SK-N-SH (cell line): ENCODE results near the gene GGTLC2. TPM values are rescaled to one million over a fixed set of nuclear protein-coding genes. Genes with fewer than 3 reads are reported as not detected.

Experiments used
- CTCF ChIA-PET: fragments of 300-600, 350-600 bp; formaldehyde crosslinking; extraction: SDS; loops from one replicate; lab custom pipeline; 2021; lab: Yijun Ruan, JAX
- POLR2A ChIA-PET: fragments of 350-600 bp; sonication (Branson Sonifier 250); formaldehyde crosslinking; extraction: SDS; loops from one replicate; lab custom pipeline; 2020; ENCODE audit warnings: antibody characterized with exemption, inconsistent platforms; lab: Yijun Ruan, JAX
- DNase-seq: peaks from one replicate; pipeline ENCODE4 v3.0.0; 2012
- H2AFZ ChIP-seq: fragments of 200-600 bp; sonication (generic); 2 replicates; pipeline ENCODE4 v1.8.1; 2016; ENCODE audit warnings: antibody characterized with exemption, mild to moderate bottlenecking, low read depth
- H3F3A ChIP-seq: fragments of 200-600 bp; sonication (generic); replicated peaks from 2 replicates; pipeline ENCODE3; 2016; ENCODE audit warnings: antibody characterized with exemption, mild to moderate bottlenecking; ENCODE audit not compliant: insufficient read depth
- H3K27ac ChIP-seq, 2 experiments: fragments of 200-500 bp in 1 of 2; fragments of 200-600 bp in 1 of 2; sonication (Bioruptor generic) in 1 of 2; sonication (generic), shearing (Covaris generic) in 1 of 2; 2 replicates each; pipeline versions ENCODE4 v1.5.1 to v1.6.1; 2014 to 2016; ENCODE audit warnings: low read depth in 2 of 2, inconsistent platforms in 1 of 2, low read length in 1 of 2, mild to moderate bottlenecking in 1 of 2, mixed read lengths in 1 of 2
- H3K27me3 ChIP-seq: fragments of 200-600 bp; sonication (generic), shearing (Covaris generic); 2 replicates; pipeline ENCODE4 v1.6.1; 2016; ENCODE audit warnings: mixed run types; ENCODE audit not compliant: insufficient read depth
- H3K36me3 ChIP-seq, 2 experiments: fragments of 200-500 bp in 1 of 2; fragments of 200-600 bp in 1 of 2; sonication (Bioruptor generic) in 1 of 2; sonication (generic) in 1 of 2; replicated peaks in 1 of 2; 2 replicates each; pipeline versions ENCODE3 to v1.5.1; 2014 to 2016; ENCODE audit warnings: low read length in 1 of 2, mild to moderate bottlenecking in 1 of 2; ENCODE audit not compliant: insufficient read depth in 2 of 2, control insufficient read depth in 1 of 2
- H3K4me1 ChIP-seq, 2 experiments: fragments of 200-500 bp in 1 of 2; fragments of 200-600 bp in 1 of 2; sonication (Bioruptor generic) in 1 of 2; sonication (generic), shearing (Covaris generic) in 1 of 2; 2 replicates each; pipeline versions ENCODE4 v1.5.1 to v1.6.1; 2014 to 2016; ENCODE audit warnings: low read depth in 1 of 2, low read length in 1 of 2, mixed run types in 1 of 2; ENCODE audit not compliant: insufficient read depth in 2 of 2, control insufficient read depth in 1 of 2
- H3K4me2 ChIP-seq: fragments of 200-600 bp; sonication (generic), shearing (Covaris generic); 2 replicates; pipeline ENCODE4 v1.6.1; 2017; ENCODE audit warnings: mixed run types
- H3K4me3 ChIP-seq, 2 experiments: fragments of 200-500 bp in 1 of 2; fragments of 200-600 bp in 1 of 2; sonication (Bioruptor generic) in 1 of 2; sonication (generic), shearing (Covaris generic) in 1 of 2; 2 replicates each; pipeline versions ENCODE4 v1.5.1 to v1.8.1; 2014 to 2016; ENCODE audit warnings: low read depth in 2 of 2, inconsistent platforms in 1 of 2, low read length in 1 of 2, mild to moderate bottlenecking in 1 of 2, mixed read lengths in 1 of 2, moderate library complexity in 1 of 2
- H3K79me2 ChIP-seq: fragments of 200-600 bp; sonication (generic); 2 replicates; pipeline ENCODE4 v1.8.1; 2017; ENCODE audit warnings: mild to moderate bottlenecking; ENCODE audit not compliant: insufficient read depth
- H3K9ac ChIP-seq: fragments of 200-600 bp; sonication (generic); 2 replicates; pipeline ENCODE4 v1.6.1; 2017; ENCODE audit warnings: mixed run types
- H3K9me2 ChIP-seq: fragments of 200-600 bp; sonication (generic); 2 replicates; pipeline ENCODE4 v1.6.1; 2017; ENCODE audit warnings: mixed run types
- H3K9me3 ChIP-seq: fragments of 200-600 bp; sonication (generic); 2 replicates; pipeline ENCODE4 v1.6.1; 2017; ENCODE audit warnings: mixed run types, mild to moderate bottlenecking, moderate library complexity
- H4K20me1 ChIP-seq: fragments of 200-600 bp; sonication (generic); 2 replicates; pipeline ENCODE4 v1.6.1; 2017; ENCODE audit warnings: mild to moderate bottlenecking, mixed run types; ENCODE audit not compliant: insufficient read depth
- CHD2 ChIP-seq: fragments of 150-350 bp; IDR thresholded peaks from 2 replicates; pipeline ENCODE4 v1.6.1; 2018; ENCODE audit warnings: low read length; ENCODE audit not compliant: partially characterized antibody
- ELF1 ChIP-seq: IDR thresholded peaks from 2 replicates; pipeline ENCODE4 v1.4.0; 2012
- EP300 ChIP-seq, 2 experiments: IDR thresholded peaks; 2 replicates each; pipeline versions ENCODE4 v1.4.0 to v1.6.1; 2012; ENCODE audit warnings: borderline replicate concordance in 1 of 2, low read depth in 1 of 2, low read length in 1 of 2
- FOSL2 ChIP-seq: IDR thresholded peaks from 2 replicates; pipeline ENCODE4 v1.4.0; 2012; ENCODE audit warnings: low read depth, mild to moderate bottlenecking, moderate library complexity, borderline replicate concordance
- FOXJ3 ChIP-seq: sonication (generic); formaldehyde crosslinking; IDR thresholded peaks from 2 replicates; pipeline ENCODE4 v1.5.1; 2020; ENCODE audit warnings: mild to moderate bottlenecking, missing genetic modification reagents
- GABPA ChIP-seq: IDR thresholded peaks from 2 replicates; pipeline ENCODE4 v1.4.0; 2012; ENCODE audit warnings: low read depth, mild to moderate bottlenecking
- GATA2 ChIP-seq: sonication (generic); formaldehyde crosslinking; IDR thresholded peaks from 2 replicates; pipeline ENCODE4 v1.5.0; 2020; ENCODE audit warnings: mild to moderate bottlenecking, missing genetic modification reagents
- IRF3 ChIP-seq: fragments of 150-350 bp; IDR thresholded peaks from 2 replicates; pipeline ENCODE4 v1.6.1; 2016; ENCODE audit warnings: mild to moderate bottlenecking, low read depth, low read length
- JUND ChIP-seq: IDR thresholded peaks from 2 replicates; pipeline ENCODE4 v1.4.0; 2012
- MEF2A ChIP-seq: IDR thresholded peaks from 2 replicates; pipeline ENCODE4 v1.4.0; 2012; ENCODE audit warnings: low read depth, borderline replicate concordance
- MXI1 ChIP-seq: IDR thresholded peaks from 2 replicates; pipeline ENCODE4 v1.6.1; 2012; ENCODE audit warnings: mild to moderate bottlenecking, low read depth, low read length, improper control_type of control experiment
- POLR2AphosphoS5 ChIP-seq: IDR thresholded peaks from 2 replicates; pipeline ENCODE4 v1.6.1; 2012; ENCODE audit warnings: low read depth, low read length
- RFX5 ChIP-seq: IDR thresholded peaks from 2 replicates; pipeline ENCODE4 v1.6.1; 2012; ENCODE audit warnings: mild to moderate bottlenecking, improper control_type of control experiment, low read length
- SIN3A ChIP-seq: IDR thresholded peaks from 2 replicates; pipeline ENCODE4 v1.6.1; 2012; ENCODE audit warnings: low read depth, mild to moderate bottlenecking, low read length, moderate library complexity, borderline replicate concordance
- TAF1 ChIP-seq: IDR thresholded peaks from 2 replicates; pipeline ENCODE4 v1.6.1; 2012; ENCODE audit warnings: low read depth, mild to moderate bottlenecking, low read length, moderate library complexity, borderline replicate concordance
- TCF12 ChIP-seq: IDR thresholded peaks from 2 replicates; pipeline ENCODE4 v1.4.0; 2012
- TEAD4 ChIP-seq: IDR thresholded peaks from 2 replicates; pipeline ENCODE4 v1.4.0; 2012; ENCODE audit warnings: mild to moderate bottlenecking, borderline replicate concordance; ENCODE audit not compliant: insufficient read depth
- YY1 ChIP-seq: IDR thresholded peaks from 2 replicates; pipeline ENCODE4 v1.4.0; 2012; ENCODE audit warnings: low read depth, mild to moderate bottlenecking
- WGBS: methylation state at CpG from one replicate; pipeline ENCODE4 v1.1.6; 2017; ENCODE audit warnings: low lambda C conversion rate; 5-methylcytosine and 5-hydroxymethylcytosine counted together
- polyA plus RNA-seq, 3 experiments: library from polyadenylated mRNA; depleted of rRNA; stranded (reverse); fragments of >200 nt; gene quantifications; 2 replicates each; pipeline ENCODE4 v1.2.3, GENCODE V29; 2012
- TF ChIP-seq, protein P1 (sequence below): IDR thresholded peaks from 2 replicates; pipeline ENCODE4; 2012
- TF ChIP-seq, protein P2 (sequence below): IDR thresholded peaks from 2 replicates; pipeline ENCODE4 v1.6.1; 2012; ENCODE audit warnings: mild to moderate bottlenecking, low read depth, low read length, moderate library complexity
- TF ChIP-seq, protein P3 (sequence below): IDR thresholded peaks from 2 replicates; pipeline ENCODE4 v1.4.0; 2012; ENCODE audit warnings: low read depth, borderline replicate concordance

The GGTLC2 gene
- polyA plus RNA-seq, 1 of the 3 experiments (the other 2 are of a cell fraction) = not detected

- no peaks in the 10 kb centered on the region for H3K79me2 ChIP-seq
- ChIA-PET CTCF (interaction anchor here (0.7 to 1.7 kb wide), 4 partner anchors 11 to 339 kb away, joined by 3 to 5 read pairs (median 5); no protein-coding TSS in a partner anchor), POLR2A (no interaction called here)
- no peak overlapping the region for H3K4me2 ChIP-seq
- H4K20me1 ChIP-seq = no peaks in the 10 kb centered on the region
- H3K9ac ChIP-seq = no peak overlapping the region
- no peak overlapping the region for H3K4me3 ChIP-seq
- no peaks in the 10 kb centered on the region for H3K9me3 ChIP-seq
- H3K27me3 ChIP-seq = no peaks in the 10 kb centered on the region
- H3K27ac ChIP-seq = no peak overlapping the region
- no peaks in the 10 kb centered on the region for H3K9me2 ChIP-seq
- H3K36me3 ChIP-seq = no peaks in the 10 kb centered on the region
- WGBS = 51% methylated on average over 4 of the region's 4 CpGs
- no peak overlapping the region for H2AFZ ChIP-seq
- H3K4me1 ChIP-seq = no peaks in the 10 kb centered on the region
- TF ChIP-seq EP300 (IDR thresholded peaks at IDR 0.05; ENCODE audit: borderline replicate concordance in 1 of 2, low read depth in 1 of 2, low read length in 1 of 2) (no peak), GABPA (no peak), CHD2 (no peak), JUND (no peak), SIN3A (no peak), MXI1 (no peak), MEF2A (no peak), YY1 (no peak), TCF12 (no peak), TAF1 (no peak), POLR2AphosphoS5 (no peak), ELF1 (no peak), FOXJ3 (CRISPR knock-in tag) (no peak), FOSL2 (no peak)
- TF ChIP-seq, protein P1, sequence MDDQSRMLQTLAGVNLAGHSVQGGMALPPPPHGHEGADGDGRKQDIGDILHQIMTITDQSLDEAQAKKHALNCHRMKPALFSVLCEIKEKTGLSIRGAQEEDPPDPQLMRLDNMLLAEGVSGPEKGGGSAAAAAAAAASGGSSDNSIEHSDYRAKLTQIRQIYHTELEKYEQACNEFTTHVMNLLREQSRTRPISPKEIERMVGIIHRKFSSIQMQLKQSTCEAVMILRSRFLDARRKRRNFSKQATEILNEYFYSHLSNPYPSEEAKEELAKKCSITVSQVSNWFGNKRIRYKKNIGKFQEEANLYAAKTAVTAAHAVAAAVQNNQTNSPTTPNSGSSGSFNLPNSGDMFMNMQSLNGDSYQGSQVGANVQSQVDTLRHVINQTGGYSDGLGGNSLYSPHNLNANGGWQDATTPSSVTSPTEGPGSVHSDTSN = no peak
- H3F3A ChIP-seq = no peaks in the 10 kb centered on the region
- no peak for DNase-seq
Measured at GRCh38 chr22:22680396-22680795, 36.0 kb downstream of the GGTLC2 start.

- no peaks in the 10 kb centered on the region for H3K79me2 ChIP-seq
- no peaks in the 10 kb centered on the region for H3K9me3 ChIP-seq
- no peak overlapping the region for H2AFZ ChIP-seq
- ChIA-PET POLR2A (no interaction called here), CTCF (interaction anchor here (0.7 to 1.5 kb wide), 3 partner anchors 12 to 339 kb away, joined by 3 to 5 read pairs (median 3); no protein-coding TSS in a partner anchor)
- no peak overlapping the region for H3K27ac ChIP-seq
- no peaks in the 10 kb centered on the region for H3K36me3 ChIP-seq
- DNase-seq = no peak
- no peaks in the 10 kb centered on the region for H3F3A ChIP-seq
- H3K4me3 ChIP-seq = no peak overlapping the region
- H3K27me3 ChIP-seq = no peaks in the 10 kb centered on the region
- no peak overlapping the region for H3K9ac ChIP-seq
- no peaks in the 10 kb centered on the region for H3K9me2 ChIP-seq
- H4K20me1 ChIP-seq = no peaks in the 10 kb centered on the region
- H3K4me2 ChIP-seq = no peak overlapping the region
- 9% methylated on average over 3 of the region's 3 CpGs for WGBS
- H3K4me1 ChIP-seq = no peaks in the 10 kb centered on the region
- TF ChIP-seq TEAD4 = no peak
- TF ChIP-seq GATA2 (CRISPR knock-in tag) = no peak
- no peak for TF ChIP-seq IRF3
- TF ChIP-seq POLR2AphosphoS5 = no peak
- no peak for TF ChIP-seq FOXJ3 (CRISPR knock-in tag)
- TF ChIP-seq, protein P2, sequence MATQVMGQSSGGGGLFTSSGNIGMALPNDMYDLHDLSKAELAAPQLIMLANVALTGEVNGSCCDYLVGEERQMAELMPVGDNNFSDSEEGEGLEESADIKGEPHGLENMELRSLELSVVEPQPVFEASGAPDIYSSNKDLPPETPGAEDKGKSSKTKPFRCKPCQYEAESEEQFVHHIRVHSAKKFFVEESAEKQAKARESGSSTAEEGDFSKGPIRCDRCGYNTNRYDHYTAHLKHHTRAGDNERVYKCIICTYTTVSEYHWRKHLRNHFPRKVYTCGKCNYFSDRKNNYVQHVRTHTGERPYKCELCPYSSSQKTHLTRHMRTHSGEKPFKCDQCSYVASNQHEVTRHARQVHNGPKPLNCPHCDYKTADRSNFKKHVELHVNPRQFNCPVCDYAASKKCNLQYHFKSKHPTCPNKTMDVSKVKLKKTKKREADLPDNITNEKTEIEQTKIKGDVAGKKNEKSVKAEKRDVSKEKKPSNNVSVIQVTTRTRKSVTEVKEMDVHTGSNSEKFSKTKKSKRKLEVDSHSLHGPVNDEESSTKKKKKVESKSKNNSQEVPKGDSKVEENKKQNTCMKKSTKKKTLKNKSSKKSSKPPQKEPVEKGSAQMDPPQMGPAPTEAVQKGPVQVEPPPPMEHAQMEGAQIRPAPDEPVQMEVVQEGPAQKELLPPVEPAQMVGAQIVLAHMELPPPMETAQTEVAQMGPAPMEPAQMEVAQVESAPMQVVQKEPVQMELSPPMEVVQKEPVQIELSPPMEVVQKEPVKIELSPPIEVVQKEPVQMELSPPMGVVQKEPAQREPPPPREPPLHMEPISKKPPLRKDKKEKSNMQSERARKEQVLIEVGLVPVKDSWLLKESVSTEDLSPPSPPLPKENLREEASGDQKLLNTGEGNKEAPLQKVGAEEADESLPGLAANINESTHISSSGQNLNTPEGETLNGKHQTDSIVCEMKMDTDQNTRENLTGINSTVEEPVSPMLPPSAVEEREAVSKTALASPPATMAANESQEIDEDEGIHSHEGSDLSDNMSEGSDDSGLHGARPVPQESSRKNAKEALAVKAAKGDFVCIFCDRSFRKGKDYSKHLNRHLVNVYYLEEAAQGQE = no peak
- no peak for TF ChIP-seq RFX5
- no peak for TF ChIP-seq JUND
- no peak for TF ChIP-seq EP300 (IDR thresholded peaks at IDR 0.05; ENCODE audit: borderline replicate concordance in 1 of 2, low read depth in 1 of 2, low read length in 1 of 2)
- TF ChIP-seq TCF12 = no peak
- no peak for TF ChIP-seq FOSL2
- no peak for TF ChIP-seq SIN3A
- TF ChIP-seq, protein P3, sequence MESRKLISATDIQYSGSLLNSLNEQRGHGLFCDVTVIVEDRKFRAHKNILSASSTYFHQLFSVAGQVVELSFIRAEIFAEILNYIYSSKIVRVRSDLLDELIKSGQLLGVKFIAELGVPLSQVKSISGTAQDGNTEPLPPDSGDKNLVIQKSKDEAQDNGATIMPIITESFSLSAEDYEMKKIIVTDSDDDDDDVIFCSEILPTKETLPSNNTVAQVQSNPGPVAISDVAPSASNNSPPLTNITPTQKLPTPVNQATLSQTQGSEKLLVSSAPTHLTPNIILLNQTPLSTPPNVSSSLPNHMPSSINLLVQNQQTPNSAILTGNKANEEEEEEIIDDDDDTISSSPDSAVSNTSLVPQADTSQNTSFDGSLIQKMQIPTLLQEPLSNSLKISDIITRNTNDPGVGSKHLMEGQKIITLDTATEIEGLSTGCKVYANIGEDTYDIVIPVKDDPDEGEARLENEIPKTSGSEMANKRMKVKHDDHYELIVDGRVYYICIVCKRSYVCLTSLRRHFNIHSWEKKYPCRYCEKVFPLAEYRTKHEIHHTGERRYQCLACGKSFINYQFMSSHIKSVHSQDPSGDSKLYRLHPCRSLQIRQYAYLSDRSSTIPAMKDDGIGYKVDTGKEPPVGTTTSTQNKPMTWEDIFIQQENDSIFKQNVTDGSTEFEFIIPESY = no peak
Measured at GRCh38 chr22:22681221-22681739, 36.9 kb downstream of the GGTLC2 start.
